PC-9 (cell line): ENCODE measurements around the gene RASD2.

Source experiments
- CTCF ChIP-seq: fragments of 200-600 bp; sonication (generic); conservative IDR thresholded peaks from 2 replicates; pipeline ENCODE4 v1.6.1; 2017; ENCODE audit warnings: mixed run types, antibody characterized with exemption, mild to moderate bottlenecking, moderate library complexity
- EZH2 ChIP-seq: fragments of 200-600 bp; sonication (generic); IDR thresholded peaks from 2 replicates; pipeline ENCODE4 v1.8.0; 2017; ENCODE audit warnings: antibody characterized with exemption, low read depth

- TF ChIP-seq EZH2 (no peak), CTCF (no peak)
These were observed 15.4 kb downstream of the RASD2 start for GRCh38 chr22:35555946-35556547.
